Activated CD4-positive, CD25-positive, alpha-beta regulatory T cell (primary cell): Measurements from ENCODE around the gene LMO1.
A peak's percentile ranks its signal among the peaks of the same experiment; 100 is the strongest.

Source experiments
- DNase-seq, 4 experiments: peaks; one replicate each; lab custom pipeline; 2025; lab: John Stamatoyannopoulos, UW

Gene LMO1

DNA sequence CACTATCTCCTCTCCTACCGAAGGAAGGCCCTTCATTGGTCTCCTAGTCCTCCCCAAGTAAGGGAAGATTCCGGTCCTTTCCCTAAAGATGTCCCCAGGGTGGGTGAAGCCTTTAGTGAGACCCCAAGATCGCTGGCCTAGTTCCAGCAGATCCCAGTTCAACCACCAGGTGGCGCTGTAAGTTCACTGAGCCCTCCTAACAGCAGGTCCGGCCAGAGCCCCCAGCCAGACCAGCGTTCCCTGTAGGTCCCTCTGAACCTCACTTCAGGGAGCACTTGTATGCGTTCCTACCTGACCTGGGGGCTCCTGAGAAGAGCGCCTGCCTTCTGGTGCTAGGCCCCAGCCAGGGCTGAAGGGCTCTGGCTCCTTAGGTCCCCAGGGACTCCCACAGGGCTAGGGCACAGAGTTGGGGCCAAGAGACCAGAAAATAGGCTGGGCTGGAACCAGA, 38.1 kb downstream of the LMO1 start:
- DNase-seq = peak in 3 of 4 experiments; percentile 19 to 60 (median 49)

DNA sequence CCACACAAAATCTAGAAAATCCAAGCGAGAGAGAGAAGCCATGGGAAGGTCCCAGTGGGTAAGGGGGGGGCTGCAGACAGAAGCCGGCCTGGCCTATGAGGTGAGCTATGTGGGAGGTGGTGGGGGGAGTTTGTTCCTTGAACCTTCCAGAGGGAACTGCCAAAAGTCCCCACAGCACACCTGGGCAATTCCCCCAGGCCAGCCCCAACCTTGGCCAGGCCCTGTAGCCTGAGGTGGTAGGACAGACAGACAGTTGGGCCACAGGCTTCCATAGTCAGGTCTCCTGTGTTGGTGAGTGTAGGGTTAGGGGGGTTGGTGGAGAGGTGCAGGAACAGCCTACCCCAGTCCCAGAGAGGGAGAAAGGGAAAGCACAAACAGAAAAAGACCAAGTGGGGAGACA, 39.0 kb downstream of the LMO1 start:
- DNase-seq = no peak

- no peak for DNase-seq
Measured at GRCh38 chr11:8224161-8224591, 39.5 kb downstream of the LMO1 start.

- DNase-seq = no peak
Measured at GRCh38 chr11:8223513-8223900, 40.2 kb downstream of the LMO1 start.

DNA sequence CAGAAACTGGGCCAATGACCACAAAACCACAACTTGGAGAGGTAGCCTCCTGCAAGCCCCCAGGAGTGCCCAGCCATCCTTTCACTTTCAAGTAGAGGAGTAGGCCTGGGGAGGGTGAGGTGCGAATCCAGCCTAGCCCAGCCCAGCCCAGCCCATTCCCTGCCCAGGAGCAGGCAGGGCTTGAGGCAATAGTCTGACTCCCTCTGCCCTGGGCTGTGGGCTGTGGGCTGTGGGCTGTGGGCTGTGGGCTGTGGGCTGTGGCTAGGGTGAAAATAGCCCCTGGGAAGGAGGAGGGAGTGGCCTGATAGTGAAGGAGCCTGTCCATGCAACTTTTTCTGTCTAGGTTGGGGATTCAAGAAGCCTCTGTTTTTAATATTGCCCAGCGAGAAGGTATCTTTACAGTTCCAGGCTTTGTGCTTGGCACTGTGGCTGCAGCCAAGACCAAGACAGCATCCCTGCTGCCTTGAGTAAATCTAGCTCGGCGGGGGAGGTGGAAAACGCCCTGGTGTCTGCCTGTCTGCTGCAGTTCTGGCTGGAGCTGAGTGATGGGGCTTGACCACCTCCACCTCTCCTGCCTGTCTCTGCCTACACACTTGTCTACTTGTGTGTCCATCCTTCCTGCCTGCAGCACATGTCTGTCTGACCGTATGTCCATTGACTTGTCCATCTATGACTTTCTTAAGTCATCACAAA, 40.7 kb downstream of the LMO1 start:
- no peak for DNase-seq

- no peak for DNase-seq
Measured at GRCh38 chr11:8221917-8222495, 41.7 kb downstream of the LMO1 start.

GRCh38 chr11:8221046-8221723, 42.5 kb downstream of the LMO1 start:
- DNase-seq = no peak

DNA sequence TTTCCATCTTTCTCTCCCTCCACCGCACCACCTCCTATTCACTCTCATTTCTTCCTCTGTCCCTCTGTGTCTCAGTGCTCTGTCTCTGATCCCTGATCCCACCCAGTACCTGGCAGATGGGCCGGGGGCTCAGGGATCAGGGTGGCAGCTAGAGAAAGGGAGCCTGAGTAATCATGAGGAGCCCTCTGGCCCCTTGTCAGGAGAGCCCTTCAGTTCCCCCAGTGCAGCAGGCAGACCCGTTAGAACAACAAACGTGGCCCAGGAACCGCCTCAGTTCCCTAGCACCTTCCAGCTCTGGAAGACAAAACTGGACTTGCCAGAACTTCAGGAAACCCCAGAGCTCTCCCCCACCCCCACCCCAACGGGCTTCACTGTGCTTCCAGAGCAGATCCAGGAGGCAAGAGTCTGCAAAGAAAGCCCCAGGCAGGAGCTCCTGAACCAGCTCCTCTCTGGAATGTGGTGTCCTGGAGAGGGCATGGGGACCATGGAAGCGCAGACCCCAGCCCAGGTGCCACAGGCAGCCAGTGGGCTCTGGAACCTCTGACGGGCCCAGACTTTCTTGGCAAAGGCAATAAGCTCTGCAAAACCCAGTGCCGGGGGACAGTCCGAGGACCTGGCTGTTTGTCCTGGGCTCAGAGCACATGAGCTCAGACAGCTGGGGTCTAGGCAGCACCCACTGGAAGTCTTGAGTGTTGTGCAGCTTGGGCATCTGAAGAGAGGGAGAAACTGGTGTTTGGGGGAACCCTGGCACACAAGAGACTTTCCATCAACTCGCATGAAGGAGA, 43.2 kb downstream of the LMO1 start:
- DNase-seq = no peak

- DNase-seq = no peak
Measured at GRCh38 chr11:8219257-8220021, 44.2 kb downstream of the LMO1 start.

GRCh38 chr11:8218840-8219239, 44.8 kb downstream of the LMO1 start:
- DNase-seq = no peak

DNA sequence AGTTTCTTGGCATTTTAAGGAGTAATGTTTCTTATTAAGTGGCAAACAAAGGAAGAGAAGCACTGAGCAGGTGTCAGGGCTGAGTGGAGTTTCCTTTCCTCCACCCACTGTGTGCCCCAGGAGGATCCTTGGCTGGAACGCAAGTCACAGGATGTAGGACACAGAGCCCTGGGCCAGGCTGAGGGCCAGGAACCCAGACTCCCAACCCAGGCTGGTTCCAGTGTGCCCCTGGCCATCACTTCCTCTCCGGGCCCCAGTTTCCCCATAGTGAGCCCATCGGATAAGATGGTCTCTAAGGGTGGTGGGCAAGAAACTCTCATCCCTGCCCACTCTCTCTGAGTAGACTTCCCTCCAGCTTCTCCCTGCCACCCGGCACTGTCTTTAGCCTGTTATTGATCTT, 45.3 kb downstream of the LMO1 start:
- no peak for DNase-seq

DNA sequence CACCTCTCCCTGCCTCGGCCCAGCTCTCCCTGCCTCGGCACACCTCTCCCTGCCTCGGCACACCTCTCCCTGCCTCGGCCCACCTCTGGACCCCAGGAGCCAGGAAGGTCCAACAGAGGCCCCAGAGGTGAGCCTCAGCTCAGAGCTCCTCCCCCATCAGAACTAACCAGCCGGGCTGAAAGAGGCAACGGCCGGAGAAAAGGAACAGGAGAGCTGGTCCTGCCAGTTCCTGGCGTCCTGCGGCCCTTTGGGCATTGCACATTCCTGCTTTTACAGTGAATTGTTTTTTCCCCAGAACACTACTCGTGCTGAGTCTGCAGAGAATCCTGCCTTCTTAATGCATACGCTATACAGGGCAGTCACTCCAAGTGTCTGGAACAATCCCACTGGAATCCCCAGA, 45.8 kb downstream of the LMO1 start:
- no peak for DNase-seq

DNA sequence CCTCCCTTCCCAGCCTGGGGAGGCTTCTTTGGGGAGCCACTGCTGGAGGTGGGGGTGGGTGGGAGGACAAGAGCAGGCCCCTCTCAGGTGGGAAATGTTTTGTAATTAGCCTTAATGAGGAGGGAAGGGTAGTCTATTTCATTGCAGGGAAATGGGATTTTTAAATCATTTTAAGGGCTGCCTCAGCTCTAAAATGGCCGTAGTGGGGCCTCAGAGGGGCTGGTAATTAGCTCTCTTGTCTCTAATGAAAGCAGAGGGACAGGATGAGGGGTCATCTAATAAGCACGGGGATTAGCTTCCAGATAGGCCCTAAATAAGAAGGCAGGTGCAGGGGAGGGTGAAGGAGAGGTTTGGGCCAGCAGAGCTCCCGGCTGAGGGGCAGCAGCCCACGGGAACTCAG, 46.5 kb downstream of the LMO1 start:
- DNase-seq = no peak

DNA sequence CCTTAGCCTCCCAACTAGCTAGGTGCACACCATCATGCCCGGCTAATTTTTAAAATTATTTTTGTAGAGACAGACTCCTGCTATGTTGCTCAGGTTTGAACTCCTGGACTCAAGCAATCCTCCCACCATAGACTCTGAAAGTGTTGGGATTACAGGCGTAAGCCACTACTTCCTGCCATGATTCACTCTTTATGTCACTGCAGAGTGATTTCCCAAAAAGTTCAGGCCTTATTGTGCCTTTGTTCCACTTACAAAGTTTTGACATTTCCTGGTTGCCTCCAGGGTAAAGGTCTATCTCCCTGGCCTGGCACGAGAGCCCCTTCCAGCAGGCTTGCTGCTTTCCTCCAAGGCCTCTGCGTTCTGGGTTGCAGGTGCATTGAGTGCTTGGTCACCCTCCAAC, 50.3 kb downstream of the LMO1 start:
- no peak for DNase-seq

- DNase-seq = no peak
Measured at GRCh38 chr11:8209208-8209807, 54.4 kb downstream of the LMO1 start.

DNA sequence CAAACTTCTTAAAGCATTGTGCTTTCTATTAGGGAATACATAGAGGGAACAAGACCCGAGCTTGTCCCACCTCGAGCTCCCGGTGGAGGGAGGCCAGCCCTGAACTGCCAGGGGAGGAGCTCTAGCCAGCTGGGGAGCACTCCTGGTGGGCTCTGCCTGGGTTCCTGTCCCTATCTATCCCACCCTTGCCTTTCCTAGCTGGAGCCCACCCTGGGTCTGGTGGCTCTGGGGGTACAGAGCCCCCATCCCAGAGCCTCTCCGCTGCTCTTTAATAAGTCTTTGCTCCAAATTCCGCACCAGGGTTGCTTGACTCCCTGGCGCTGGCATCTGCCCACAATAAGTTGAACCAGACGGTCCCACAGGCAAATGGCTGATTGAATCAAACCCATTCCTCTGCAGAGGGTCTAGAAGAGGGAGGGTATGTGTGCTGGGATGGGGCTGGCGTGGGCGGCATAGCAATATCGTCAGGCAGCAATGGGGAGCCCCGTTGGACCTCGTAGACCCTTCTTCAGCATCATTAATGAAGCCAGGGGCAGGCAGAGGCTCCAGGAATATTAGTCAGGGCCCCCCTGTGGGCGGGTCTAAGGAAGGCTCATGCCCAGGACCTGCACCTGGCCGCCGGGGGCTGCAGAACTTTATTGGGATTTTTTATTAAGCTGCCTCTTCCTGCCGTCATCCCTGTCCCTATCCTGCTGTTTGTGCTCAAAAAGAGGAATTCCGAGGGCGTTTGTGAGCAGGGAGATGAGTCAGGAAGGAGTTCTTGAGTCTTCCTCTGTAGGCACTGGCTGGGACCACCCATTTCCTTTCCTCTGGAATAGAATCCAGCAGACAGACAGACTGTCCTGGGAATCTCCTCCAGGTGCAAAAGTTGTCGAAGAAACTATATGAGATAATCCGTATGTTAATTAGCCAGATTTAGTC, 56.3 kb downstream of the LMO1 start:
- DNase-seq = no peak

GRCh38 chr11:8206251-8207079, 57.2 kb downstream of the LMO1 start:
- DNase-seq = no peak

DNA sequence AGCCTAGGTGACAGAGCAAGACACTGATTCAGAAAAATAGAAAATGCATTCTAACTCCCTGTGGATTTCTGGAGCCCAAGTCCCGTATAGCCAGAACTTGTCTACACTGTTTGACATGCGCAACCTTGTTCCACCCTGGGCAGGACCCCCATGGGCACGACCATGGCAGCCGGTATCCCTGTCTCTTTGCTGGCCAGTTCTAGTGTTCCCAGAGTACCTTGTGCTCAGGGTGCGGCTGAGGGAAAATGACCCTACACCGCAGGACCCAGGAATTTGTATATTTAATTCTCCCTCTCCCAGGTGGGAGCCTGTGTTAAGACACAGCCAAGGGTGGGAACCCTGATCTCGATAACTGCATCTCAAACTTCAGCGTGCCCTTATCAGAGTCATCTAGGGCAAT, 58.1 kb downstream of the LMO1 start:
- DNase-seq = no peak

- DNase-seq = no peak
Measured at GRCh38 chr11:8204596-8204995, 59.1 kb downstream of the LMO1 start.
